Measurements from ENCODE around the gene DCAF16. TPM values are rescaled to one million over a fixed set of nuclear protein-coding genes. Genes with fewer than 3 reads are reported as not detected.

The DCAF16 gene
- total RNA-seq, 1 donor from 2014 or later: 25.0 TPM

DNA sequence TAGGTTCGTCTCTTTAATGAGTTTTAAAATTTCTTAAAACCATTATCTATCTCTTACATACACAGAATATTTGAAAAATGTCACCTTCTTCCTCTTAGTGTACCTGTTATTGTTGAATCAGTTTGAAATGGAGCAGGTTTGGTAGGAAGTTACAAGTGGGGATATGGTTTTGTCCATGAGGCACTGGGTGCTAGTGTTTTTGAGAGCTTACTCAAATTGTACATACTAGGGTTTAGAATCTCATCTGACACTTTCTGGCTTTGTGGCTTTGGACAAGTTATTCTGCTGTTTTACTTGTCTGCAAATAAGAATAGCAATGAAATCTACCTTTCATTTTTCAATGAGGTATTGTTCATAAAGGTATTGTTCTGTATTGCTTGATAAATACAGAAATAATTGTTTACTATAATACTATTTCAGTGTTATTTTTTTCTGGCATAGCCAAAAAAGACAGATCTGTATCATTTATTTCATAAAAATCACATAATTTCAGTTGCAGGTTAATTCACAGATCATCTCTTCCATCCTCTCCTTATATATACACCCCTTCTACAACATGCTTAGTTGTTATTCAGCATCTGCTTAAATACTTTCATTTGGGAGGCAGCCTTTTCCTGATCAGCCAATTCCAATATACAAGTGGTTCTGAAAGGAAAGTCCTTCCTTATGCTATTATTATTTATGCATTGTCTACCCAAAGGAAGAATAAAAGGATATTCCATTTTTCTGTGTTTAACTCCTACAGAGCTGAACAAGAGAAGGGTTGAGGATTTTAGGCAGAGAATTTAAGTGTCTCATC, 13.5 kb upstream of the DCAF16 start:
- TF ChIP-seq, protein P1, sequence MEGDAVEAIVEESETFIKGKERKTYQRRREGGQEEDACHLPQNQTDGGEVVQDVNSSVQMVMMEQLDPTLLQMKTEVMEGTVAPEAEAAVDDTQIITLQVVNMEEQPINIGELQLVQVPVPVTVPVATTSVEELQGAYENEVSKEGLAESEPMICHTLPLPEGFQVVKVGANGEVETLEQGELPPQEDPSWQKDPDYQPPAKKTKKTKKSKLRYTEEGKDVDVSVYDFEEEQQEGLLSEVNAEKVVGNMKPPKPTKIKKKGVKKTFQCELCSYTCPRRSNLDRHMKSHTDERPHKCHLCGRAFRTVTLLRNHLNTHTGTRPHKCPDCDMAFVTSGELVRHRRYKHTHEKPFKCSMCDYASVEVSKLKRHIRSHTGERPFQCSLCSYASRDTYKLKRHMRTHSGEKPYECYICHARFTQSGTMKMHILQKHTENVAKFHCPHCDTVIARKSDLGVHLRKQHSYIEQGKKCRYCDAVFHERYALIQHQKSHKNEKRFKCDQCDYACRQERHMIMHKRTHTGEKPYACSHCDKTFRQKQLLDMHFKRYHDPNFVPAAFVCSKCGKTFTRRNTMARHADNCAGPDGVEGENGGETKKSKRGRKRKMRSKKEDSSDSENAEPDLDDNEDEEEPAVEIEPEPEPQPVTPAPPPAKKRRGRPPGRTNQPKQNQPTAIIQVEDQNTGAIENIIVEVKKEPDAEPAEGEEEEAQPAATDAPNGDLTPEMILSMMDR (IDR thresholded peaks at IDR 0.05; ENCODE audit: insufficient read depth, low read length, severe bottlenecking): no peak
- H3K36me3 ChIP-seq (ENCODE audit: control insufficient read depth, insufficient read depth, low read length): no peaks in the 10 kb centered on the region
- no peaks in the 10 kb centered on the region for H3K27me3 ChIP-seq (ENCODE audit: control insufficient read depth, insufficient read depth, low read length)
- FAIRE-seq (no peak), DNase-seq (ENCODE audit: low read depth) (no peak)
- H3K4me3 ChIP-seq (ENCODE audit: low read depth, low read length): no peak overlapping the region

DNA sequence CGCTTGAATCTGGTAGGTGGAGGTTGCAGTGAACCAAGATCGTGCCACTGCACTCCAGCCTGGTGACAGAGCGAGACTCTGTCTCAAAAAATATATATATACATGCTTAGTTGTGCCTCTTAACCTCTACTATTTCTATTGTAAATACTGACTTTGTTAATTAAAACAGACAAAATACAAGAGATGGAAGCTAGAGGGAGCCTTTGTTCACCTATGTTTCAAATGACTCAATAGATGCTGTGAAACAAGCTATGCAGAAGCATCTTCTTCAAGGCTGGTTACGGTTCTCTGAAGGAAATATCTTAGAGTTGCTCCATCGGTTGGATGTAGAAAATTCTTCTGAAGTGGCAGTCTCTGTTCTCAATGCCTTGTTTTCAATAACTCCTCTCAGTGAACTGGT, 6.5 kb upstream of the DCAF16 start:
- no peaks in the 10 kb centered on the region for H3K27me3 ChIP-seq (ENCODE audit: control insufficient read depth, insufficient read depth, low read length)
- DNase-seq (ENCODE audit: low read depth) (peak; percentile 63), FAIRE-seq (no peak)
- no peaks in the 10 kb centered on the region for H3K36me3 ChIP-seq (ENCODE audit: control insufficient read depth, insufficient read depth, low read length)
- TF ChIP-seq, protein P1 (IDR thresholded peaks at IDR 0.05; ENCODE audit: insufficient read depth, low read length, severe bottlenecking): peak; percentile 40
- H3K4me3 ChIP-seq (ENCODE audit: low read depth, low read length): no peak overlapping the region

DNA sequence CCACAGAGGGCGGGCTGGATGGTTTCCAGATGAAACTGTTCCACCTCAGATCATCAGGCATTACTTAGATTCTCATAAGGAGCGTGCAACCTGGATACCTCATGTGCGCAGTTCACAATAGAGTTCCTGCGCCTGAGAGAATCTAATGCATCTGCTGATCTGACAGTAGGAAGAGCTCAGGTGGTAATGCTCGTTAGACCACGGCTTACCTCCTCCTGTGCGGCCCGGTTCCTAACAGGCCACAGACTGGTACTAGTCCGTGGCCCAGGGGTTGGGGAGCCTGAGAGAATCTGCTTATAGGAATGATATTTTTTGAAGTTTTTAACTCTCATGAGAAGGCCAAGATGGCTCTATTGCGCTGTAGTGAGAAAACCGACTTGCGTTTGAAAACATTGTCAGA, 5.6 kb upstream of the DCAF16 start:
- Histone ChIP-seq H3K36me3 (ENCODE audit: control insufficient read depth, insufficient read depth, low read length) (no peaks in the 10 kb centered on the region), H3K27me3 (ENCODE audit: control insufficient read depth, insufficient read depth, low read length) (no peaks in the 10 kb centered on the region), H3K4me3 (ENCODE audit: low read depth, low read length) (no peak overlapping the region)
- no peak for DNase-seq (ENCODE audit: low read depth)
- TF ChIP-seq, protein P1 (IDR thresholded peaks at IDR 0.05; ENCODE audit: insufficient read depth, low read length, severe bottlenecking): no peak
- FAIRE-seq: no peak

DNA sequence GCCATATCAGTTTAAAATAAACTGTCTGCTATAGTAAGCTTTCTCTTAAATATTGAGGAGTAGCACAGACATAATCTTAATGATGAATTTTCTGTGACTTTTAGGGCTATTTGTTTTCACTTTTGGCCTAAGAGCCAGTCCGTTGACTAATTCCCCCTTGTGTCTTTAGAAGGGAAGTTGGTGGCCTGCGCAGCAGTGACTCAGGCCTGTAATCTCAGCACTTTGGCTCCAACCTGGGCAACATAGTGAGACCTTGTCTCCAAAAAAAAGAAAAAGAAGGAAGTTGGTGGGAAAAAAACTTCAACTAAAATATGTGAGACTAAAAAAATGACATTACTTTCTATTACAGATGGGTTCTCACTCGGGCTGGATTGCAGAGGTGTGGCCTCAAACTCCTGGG, 3.6 kb upstream of the DCAF16 start:
- FAIRE-seq: no peak
- H3K36me3 ChIP-seq (ENCODE audit: control insufficient read depth, insufficient read depth, low read length): no peaks in the 10 kb centered on the region
- H3K4me3 ChIP-seq (ENCODE audit: low read depth, low read length): no peak overlapping the region

DNA sequence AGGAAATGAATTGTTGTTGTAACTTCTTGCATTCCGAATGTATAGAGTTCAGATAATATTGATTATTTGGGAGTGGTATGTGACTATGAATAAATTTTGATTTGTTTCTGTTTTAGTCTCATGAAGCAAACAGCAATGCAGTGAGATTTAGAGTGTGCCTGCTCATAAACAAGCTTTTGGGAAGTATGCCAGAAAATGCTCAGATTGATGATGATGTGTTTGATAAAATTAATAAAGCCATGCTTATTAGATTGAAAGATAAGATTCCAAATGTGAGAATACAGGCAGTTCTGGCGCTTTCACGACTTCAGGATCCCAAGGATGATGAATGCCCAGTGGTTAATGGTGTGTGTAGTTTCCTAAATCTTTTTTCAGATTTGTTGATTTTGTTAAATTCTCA, 2.2 kb upstream of the DCAF16 start:
- H3K4me3 ChIP-seq (ENCODE audit: low read depth, low read length): no peak overlapping the region
- FAIRE-seq: no peak
- H3K36me3 ChIP-seq (ENCODE audit: control insufficient read depth, insufficient read depth, low read length): no peaks in the 10 kb centered on the region
- TF ChIP-seq, protein P1 (IDR thresholded peaks at IDR 0.05; ENCODE audit: insufficient read depth, low read length, severe bottlenecking): no peak
- DNase-seq (ENCODE audit: low read depth): no peak
- H3K27me3 ChIP-seq (ENCODE audit: control insufficient read depth, insufficient read depth, low read length): no peaks in the 10 kb centered on the region

More for the DNA sequence above, 3.6 kb upstream of the DCAF16 start:
- no peaks in the 10 kb centered on the region for H3K27me3 ChIP-seq (ENCODE audit: control insufficient read depth, insufficient read depth, low read length)
- no peak for DNase-seq (ENCODE audit: low read depth)
- TF ChIP-seq, protein P1 (IDR thresholded peaks at IDR 0.05; ENCODE audit: insufficient read depth, low read length, severe bottlenecking): no peak

DNA sequence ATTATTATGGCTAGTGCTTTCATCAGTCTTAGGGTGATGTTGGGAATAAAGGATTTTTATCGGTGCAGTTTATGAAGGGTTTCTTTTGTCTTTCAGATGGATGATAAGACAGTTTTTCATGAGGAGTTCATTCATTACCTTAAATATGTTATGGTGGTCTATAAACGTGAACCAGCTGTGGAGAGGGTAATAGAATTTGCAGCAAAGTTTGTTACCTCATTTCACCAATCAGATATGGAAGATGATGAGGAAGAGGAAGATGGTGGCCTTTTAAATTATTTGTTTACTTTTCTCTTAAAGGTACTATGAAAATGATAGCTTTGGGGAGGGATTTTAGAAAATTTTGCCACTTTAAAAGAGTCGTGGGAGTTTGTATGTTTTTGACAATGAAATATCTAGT, 1.6 kb upstream of the DCAF16 start:
- FAIRE-seq (no peak), DNase-seq (ENCODE audit: low read depth) (no peak)
- Histone ChIP-seq H3K27me3 (ENCODE audit: control insufficient read depth, insufficient read depth, low read length) (no peaks in the 10 kb centered on the region), H3K4me3 (ENCODE audit: low read depth, low read length) (peak overlapping the region; percentile 98), H3K36me3 (ENCODE audit: control insufficient read depth, insufficient read depth, low read length) (no peaks in the 10 kb centered on the region)
- TF ChIP-seq, protein P1 (IDR thresholded peaks at IDR 0.05; ENCODE audit: insufficient read depth, low read length, severe bottlenecking): no peak

All from bronchial epithelial cell (primary cell).